Activated T-cell treated with anti-CD3 and anti-CD28 coated beads for 4 hours (primary cell): ENCODE data around the gene MPRIP.

Experiments used
- DNase-seq: peaks from one replicate; pipeline ENCODE4 v3.0.0-alpha.2; 2020

MPRIP gene

DNA sequence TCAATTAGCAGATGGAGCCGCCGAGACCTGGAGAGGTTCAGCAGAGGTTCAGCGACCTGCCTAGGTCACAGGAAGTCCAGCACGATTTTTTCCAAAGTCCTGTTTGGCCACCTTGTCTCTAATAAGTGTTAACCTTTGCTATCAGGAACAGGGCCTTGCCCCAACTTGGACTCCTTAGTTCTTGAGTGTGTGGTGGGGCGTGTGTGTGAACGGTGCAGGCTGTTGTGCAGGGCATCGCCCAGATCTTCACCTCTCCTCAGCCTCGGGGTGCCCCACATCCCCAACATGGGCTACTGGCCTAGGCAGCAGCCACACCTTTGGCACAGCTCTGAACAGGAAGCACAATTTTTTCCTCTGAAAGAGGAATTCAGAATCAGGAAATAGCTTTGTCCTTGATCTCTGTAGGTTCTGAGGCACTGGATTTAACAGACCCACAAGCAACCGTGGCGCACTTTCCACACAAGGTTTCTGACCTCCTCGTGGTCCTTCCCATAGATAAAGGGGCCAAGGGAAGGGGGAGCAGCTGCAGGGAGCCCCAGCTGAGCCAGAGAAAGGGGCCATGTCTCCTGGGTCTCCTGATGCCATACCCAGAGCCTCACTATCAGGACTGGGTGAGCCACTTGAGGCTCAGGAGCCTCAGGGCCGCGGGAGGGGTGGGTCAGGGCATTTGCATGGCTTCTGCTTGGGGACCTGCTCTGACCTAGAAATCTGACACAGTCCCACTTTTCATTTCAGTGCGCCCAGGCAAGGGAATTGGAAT, 10.4 kb downstream of the MPRIP start:
- no peak for DNase-seq

DNA sequence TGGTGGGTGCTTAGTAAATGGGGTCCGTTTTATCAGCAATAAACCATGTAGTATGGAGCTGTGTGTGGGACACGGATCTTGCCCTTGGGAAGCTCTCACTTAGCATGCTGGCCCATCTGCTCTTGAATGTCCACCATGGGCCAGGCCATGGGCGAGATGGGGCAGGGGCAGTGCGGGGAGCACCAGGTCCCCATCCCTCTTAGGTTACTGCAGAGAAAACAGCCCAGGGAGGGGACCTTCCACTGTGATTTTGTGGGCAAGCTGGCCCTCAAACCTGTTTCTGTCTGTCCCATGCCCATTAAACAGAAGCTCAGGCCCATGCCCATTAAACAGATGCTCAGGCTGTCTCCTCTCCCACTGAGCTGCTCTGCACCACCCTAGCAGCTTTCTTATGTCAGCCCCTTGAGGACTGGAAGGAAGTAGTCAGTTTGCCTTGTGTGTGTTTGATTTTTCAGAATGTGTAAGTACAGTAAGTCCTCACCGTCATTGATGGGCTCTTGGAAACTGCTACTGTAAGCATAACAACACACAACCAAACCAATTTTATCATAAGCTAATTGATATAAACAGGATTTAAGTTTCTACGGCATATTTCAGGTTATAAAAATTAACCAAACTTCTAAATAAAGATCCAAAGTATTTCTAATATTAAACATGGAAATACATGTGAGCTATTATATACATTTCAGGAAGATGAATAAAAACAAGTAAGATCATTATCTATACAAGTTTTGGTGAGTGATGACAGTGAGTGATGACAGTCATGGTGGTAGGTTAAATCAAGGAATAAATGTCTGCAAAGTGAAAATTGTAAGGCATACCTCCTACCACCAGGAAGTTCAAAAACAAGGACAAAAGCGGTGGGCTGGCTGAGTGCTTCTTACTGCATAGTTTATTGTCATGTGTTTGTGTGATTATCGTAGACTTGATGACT, 11.5 kb downstream of the MPRIP start:
- DNase-seq: no peak

DNA sequence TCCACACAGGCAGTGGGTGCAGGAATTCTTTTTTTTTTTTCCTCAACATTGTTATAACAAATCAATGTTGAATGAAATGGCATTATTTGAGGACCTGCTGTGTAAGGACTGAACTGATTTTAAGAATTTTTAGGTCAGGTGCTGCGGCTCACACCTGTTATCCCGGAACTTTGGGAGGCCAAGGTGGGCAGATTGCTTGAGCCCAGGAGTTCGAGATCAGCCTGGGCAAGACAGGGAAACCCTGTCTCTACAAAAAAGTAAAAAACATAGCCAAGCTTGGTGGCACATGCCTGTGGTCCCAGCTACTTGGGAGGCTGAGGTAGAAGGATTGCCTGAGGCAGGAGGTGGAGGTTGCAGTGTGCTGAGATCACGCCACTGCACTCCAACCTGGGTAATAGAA, 12.4 kb downstream of the MPRIP start:
- DNase-seq: no peak

DNA sequence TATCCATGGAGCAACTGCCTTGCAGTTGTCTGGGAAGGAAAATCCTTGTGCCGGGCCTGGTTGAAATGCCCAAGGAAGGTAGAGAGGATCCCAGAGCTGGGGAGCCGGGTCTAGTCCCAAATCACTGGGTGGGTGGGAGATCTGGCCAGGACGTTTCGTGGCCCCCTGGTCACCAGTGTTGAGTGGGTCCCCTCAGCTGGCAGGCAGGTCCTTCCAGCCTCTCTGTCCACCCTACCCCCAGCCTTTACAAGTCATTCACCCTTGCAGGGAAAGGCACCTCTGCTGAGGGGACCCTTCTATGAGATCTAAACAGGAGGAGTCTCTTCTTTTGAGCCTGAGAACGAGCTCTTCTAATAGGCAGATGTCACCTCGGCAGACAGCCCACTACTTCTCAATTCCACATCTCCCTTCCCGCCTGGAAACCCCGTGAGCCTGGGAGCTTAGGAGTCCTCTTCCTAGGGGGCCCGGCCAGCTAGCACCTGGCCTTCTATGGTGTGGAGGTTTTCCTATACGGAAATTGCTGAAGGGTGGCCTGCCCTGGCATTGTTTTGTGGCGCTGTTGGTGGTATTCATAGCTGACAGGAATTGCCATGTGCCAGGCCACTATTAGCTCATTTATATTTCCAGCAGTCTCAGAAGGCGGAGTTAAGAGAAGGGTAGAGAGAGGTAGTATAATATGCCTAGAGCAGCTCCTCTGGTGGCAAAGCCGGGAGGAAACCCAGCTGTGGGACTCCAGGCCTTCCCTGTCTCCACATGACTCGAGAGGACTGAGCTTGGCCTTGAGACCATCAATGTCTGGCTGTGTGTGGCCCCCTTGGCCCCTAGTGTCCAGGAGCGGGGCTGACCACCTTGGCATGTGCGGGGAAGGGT, 13.3 kb downstream of the MPRIP start:
- DNase-seq: no peak

DNA sequence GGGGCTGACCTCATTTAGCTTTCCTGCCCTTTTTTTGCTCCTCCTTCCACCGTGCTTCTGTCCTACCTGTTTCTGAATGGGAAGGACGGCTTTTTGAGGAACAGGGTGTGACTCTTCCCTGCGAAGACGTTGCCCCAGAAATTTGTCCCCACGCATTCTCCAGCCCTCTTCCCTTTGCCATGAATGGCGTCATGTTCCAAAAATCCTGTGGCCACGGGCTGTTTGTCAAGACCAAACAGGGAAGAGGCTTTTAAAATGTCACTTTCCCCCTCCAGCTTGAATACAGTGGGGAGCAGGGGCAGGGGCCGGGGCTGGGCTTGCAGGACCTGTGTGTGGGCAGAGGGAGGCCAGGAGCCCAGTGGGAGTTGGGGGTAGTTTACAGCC, 13.9 kb downstream of the MPRIP start:
- DNase-seq: no peak

DNA sequence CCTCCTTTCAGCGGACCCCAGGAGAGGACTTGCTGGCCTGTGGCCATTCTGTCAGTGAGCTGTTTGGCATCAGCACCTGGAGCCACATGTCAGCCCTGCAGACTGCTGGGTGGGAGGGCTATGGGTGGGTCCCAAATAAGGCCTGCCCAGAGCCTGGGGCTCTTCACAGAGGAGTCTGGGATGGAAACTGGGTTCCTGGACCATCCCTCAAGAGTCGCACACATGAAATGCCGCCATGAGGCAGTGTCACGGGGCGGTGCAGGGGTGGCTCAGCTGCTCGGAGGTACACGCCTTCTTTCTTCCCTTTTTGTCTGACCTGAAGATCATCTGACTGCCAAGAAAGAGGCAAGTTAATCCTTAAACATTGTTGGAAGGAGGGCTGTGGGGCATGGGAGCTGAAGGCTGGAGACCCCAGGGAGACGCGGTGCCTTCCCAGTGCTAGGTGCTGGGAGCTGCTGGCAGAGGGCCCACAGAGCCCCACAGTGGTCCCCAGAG, 14.8 kb downstream of the MPRIP start:
- no peak for DNase-seq

DNA sequence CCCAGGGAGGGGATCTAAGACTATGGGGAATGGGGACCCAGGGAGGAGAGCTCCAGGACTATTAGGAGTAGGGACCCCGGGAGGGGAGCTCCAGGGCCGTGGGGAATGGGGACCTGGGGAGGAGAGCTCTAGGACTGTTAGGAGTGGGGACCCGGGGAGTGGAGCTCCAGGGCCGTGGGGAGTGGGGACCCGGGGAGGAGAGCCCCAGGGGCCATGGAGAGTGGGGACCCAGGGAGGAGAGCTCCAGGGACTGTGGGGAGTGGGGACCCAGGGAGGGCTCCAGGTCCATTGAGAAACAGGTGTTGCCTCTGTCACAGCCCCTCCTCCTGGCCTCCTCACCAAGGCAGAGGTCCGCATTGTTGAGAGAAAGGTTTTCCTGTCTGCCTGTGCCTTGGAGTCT, 16.0 kb downstream of the MPRIP start:
- no peak for DNase-seq

DNA sequence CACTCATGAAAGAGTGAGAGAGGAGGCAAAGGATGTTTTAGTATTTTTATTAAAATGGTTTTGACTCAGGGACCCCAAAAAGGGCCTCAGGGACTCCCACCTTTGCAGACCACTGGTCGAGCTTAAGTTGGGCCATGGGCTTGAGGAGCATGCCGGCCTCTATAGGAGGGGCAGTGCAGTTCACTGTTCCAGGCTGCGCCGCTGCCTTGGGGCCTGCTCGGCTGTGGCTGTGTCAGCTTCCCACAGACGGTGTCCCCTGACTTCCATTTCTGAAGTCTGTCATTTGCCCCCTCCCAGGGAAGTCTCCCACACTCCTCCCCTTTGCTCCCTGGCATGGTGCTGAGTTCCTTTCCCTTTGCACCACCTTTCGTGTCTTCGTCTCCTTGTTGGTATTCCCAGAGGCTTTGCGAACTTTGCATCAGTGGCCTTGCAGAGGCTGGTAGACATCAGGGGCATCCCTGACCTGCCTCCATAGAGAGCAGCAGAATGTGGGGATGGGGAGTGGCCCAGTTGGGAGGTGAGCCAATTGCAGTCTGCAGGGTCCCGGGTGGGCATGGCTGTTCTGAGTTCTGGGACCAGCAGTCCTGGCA, 17.1 kb downstream of the MPRIP start:
- no peak for DNase-seq

DNA sequence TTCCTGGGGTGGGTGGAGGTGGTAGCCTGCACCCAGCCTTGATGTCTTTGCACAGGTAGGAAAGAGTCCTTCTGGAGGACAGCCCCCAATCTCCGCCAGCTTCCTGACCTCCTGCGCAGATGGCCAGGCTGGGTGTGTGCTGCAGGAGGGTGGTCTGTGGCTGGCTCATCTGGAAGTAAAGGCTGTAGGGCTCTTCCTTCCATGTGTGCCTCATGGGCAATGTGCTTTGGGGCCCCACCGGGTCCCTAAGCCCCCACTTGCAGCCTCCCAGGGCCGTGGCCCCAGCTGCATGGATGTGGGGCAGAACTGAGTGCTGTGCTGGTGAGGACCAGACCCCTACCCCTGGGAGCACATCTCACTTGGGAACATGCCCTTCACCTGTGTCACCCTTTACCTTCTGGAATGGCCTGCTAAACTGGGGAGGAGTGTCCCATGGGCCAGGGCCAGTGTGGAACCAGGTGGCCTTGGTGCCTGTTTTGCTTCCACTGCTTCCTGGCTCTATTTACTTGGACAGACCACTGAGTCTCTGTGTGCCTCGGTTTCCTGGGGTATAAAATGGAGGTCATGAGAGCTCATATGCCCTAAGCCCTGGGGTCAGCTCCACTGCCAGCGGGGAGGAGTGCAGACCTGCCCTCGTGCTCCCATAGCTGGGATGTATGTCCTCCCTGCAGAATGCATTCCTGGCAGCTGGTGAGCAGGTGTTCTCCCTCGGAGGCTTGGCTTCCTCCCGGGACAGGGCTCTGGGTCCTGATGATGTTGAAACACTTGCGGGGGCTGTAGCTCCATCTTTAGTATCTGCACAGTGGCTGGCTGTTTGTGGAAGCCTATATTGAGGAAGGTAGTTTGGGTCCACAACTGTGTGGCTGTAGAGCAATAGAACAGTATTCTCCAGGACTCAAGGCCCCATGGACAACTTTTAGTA, 18.0 kb downstream of the MPRIP start:
- DNase-seq: no peak

DNA sequence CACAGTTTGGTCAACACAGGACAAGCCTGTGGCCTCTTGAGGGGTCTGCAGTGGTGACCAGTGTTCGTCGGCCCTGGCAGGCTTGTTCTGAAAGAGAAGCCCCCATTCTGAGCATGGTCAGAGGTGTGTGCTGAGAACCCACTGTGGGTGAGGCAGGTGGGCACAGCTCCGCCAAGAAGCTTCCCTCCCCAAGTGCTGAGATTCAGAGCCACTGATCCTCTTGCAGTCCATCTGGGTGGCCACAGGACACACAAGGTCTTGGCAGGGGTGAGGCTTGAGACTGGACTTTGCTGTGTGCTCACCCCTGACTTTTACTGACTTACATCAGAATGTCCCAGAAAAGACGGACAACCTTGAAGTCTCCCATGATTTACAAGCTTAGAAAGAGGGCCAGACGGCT, 18.7 kb downstream of the MPRIP start:
- DNase-seq: no peak

DNA sequence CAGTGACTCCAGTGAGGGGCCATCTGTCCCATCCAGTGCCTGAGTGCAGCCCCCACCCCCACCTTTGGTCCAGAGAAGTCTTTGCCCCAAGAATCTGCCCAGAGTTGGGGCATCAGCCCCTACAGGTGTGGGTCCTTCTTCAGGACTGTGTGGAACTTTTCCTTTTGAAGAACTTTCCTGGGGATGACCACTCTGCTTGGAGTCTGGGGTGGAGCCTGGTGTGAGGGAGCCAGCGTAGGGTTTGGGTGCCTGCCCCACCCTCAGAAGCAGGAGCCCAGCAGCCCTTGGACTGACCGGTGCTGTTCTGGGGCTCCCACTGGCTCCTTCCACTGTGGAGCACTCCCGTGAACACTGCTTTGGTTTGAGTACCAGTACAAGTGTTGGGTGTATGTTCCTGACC, 19.3 kb downstream of the MPRIP start:
- DNase-seq: no peak

DNA sequence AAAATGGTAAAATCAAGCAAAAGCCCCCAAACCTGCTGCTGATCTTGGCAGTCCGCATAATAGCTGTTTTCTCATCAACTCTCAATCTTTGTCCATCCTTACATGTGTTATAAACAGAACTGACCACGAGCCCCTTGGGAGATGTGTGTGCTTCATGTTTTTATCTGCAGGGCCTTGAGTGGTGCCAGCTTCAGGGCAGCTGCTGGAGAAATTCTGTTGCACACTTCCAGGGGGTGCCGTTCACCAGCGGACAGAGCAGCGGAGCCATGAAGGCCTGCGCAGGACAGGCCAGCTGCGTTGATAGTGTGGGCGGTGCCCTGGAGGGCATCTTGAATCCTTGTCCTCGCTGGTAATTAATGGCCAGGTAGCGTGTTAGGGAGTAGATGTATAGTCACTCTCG, 20.1 kb downstream of the MPRIP start:
- DNase-seq: no peak

DNA sequence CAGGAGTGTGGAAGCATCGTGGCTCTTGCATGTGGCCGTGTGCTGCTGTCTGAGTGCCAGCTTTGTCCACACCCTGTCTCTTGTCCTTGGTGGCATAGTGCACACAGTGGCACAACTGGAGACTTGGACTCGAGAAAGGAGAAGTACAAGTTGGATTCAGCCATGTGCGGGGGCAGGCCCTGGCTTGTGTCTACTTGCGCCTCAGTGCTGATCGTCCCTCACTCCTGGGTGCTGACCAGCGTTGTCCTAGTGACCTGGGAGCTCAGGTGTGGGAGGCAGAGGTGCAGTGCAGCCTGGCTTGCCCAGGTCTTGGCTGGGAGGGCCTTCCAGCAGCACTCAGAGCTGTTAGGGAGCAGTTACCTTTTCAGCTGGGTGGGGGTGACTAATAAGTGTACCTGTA, 20.6 kb downstream of the MPRIP start:
- no peak for DNase-seq

DNA sequence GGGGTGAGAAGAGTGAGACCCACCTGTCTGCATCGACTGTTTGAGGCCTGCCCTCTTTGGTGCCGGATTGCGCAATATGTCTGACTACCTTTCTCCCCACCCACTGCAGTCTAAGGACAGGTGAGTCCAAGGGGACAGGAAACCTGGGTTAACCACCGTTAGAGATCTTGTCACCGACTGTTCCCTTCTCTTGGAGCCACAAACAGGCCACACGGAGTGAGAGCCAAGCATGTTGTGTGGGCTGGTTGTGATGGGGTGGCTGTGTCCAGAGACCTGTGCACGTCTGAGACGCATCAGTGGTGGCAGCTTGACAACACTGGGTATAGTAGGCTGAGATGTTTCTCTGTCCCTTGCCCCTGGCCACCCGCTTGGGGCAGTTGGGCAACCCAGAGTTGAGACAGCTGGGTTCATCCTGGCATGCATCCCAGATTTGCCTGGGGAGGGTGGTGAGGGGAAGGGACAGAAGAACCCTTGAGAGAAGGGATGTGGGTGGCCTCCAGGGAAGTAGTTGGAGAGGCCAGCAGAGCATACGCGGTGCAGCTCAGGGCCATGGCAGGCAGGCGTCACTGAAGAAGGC, 21.4 kb downstream of the MPRIP start:
- no peak for DNase-seq

DNA sequence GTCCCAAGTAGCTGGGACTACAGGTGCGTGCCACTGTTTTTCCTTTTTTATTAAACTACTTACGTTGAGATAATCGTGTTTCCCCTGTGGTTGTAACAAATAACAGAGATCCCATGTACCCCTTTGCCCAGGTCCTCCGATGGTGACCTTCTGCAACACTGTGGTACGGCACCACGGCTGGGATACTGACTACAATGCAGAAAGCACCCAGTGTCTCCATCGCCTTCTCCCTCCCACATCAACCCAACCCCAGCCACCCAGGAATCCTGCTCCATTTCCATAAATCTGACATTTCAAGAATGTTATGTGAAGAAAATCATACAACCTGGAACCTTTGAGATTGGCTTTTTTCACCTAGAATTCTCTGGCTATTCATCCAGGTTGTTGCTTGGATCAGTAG, 22.1 kb downstream of the MPRIP start:
- no peak for DNase-seq

DNA sequence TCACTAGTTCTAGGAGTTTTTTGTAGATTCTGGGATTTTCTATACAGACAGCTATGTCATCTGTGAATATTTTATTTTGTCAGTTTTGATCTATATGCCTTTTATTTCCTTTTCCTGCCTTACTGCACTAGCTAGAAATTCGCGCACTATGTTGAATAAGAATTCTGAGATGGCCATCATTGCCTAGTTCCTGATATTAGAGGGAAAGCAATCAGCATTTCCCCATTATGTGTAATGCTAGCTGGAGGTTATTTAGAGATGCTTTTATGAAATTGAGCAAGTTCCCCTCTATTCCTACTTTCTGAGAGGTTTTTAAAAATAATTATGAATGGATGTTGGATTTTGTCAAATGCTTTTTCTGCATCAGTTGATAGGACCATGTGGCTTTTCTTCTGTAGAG, 23.8 kb downstream of the MPRIP start:
- no peak for DNase-seq

DNA sequence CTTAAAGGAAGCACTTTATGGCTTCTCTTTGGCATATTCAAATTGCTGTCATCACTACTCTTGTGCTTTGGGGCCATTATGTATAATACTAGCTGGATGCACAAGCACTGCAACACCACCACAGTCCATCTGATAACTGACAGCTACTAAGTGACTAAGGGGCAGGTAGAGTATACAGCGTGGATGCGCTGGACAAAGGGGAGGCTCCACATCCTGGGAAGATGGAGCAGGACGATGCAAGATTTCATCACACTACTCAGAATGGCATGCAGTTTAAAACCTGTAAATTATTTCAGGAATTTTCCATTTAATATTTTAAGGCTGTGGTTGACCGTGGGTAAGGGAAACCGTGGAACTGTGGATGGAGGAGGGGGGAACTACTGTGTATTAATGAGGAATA, 25.0 kb downstream of the MPRIP start:
- no peak for DNase-seq

DNA sequence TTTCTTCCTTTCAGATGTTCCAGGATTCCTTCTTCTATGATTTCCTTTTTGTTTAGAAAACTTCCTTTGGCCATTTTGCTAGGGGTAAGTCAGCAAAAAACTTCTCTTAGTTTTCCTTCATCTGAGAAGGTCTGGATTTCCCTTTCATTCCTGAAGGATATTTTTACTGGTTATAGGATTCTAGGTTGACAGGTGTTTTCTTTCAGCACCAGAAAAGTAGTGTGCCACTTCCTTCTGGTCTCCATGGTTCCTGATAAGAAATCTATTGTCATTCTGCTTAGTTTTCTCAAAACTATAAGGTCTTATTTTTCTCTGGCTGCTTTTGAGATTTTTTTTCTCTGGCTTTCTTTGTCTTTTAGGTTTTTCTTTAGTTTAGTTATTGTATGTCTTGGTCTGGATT, 27.6 kb downstream of the MPRIP start:
- no peak for DNase-seq

DNA sequence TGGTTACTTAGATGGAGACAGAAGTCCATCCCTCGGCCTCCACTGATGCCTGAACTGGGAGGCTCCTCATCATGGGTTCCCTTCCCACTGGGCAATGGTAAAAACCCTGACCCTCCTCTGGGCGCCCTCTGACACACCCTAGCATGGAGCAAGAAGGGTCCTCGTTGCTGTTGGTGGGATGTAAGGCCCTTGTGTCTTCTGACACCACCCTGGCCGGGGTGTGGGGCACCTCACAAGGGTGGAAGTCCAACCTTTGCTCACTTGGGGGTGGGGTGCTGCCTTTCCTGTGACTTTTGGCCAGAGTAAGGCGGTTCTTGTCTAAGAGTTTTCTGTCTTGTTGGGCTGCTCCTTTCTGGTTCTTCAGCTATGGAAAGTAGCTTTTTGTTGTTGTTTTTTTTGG, 28.7 kb downstream of the MPRIP start:
- DNase-seq: no peak

DNA sequence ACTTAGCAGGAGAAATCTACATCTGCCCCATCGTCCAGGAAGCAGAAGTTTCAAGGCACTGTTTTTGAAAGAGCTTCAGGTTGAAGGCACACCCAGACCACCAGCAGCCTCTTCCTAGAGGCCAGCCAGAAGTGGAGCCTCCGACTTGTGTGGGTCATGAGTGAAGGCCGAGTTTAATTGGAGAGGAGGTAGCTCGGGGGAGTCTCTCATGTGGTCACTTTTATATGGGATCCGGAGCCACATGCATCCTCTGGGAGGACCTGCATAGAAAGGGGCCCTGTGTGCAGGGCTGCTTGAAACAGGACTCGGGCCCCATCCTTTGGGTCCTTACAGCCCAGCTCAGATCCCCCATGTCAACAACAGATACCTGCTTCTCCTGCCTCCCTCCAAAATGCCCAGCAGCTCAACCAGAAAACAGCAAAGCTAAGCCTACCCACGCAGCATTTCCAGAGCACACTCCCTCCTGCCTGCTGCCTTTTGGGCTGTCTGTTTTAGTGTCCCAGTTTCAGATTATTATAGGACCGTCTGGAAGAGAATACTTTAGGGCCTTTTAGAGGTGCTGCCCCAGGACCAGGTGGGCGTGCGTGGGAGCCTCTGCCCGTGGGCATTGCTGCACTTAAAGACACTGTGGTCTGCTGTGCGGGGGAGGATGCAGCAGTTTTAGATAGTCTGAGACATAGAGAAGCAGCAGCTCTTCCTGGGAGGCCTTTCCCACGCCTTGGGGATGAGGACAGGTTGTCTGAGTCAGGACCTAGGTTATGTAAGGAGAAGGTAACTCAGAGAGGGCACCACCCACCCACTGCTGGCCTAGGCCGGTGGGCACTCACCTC, 29.5 kb downstream of the MPRIP start:
- DNase-seq: no peak
